ENCODE measurements around the gene SLC38A10.

Gene SLC38A10

DNA sequence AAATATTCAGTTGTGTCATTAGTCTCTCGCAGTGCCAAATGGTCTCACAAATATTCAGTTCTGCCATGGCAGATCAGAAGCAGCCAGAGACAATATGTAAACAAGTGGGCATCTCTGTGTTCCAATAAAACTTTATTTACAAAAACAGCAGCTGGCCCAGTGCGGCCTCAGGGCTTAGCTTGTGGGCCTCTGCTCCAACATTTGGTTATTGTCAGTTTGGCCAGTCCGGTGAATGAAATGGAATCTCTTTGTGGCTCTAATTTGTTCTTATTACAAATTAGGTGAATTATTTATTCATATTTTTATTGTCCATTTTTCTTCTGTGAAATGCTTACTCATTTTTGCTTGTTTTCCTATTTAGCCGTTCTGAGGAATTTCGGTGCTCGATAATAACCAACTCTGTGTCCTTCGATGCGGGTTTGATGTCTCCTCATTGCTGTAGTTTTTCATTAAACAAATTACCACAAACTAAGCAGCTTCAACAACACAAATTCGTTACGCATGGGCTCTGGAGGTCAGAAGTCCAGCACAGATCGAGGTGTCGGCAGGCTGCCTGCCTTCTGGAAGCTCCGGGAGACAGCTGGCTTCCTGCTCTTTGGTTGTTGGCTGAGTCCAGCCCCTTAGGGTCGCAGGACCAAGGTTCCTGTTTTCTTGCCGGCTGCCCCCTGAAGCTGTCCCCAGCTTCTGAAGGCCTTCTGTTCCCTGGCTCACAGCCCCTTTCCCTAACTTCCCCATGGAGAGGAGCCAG, 4.1 kb upstream of the SLC38A10 start:
- DNase-seq (ENCODE audit: low read depth in 2 of 2) = no peak

- no peak for DNase-seq (ENCODE audit: low read depth in 2 of 2)
Measured at GRCh38 chr17:81298325-81298990, 3.4 kb upstream of the SLC38A10 start.

- DNase-seq (ENCODE audit: low read depth in 2 of 2) = peak in 1 of 2 donors; percentile 30
Measured at GRCh38 chr17:81295676-81296381, 722 bp upstream of the SLC38A10 start.

GRCh38 chr17:81294512-81295030, 536 bp downstream of the SLC38A10 start:
- no peak for DNase-seq (ENCODE audit: low read depth in 2 of 2)

- no peak for DNase-seq (ENCODE audit: low read depth in 2 of 2)
Measured at GRCh38 chr17:81292450-81292849, 2.7 kb downstream of the SLC38A10 start.

GRCh38 chr17:81291662-81292061, 3.4 kb downstream of the SLC38A10 start:
- peak; percentile 60 to 69 for DNase-seq (ENCODE audit: low read depth in 2 of 2)

DNA sequence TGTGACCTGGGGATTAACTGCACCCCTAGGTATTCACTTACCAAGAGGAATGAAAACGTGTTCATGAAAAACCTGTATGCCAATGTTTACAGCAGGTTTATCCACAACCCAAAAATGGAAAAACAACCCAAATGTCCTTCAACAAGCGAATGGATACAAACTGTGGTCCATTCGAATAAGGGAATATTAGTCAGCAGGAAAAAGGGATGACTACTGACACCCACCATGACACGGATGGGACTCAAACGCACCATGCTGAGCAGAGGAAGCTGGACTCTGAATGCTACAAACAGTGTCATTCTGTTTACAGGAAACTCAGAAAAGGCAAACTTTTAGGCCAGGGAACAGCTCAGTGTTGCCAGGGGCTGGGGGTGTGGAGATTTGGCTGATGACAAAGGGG, 4.9 kb downstream of the SLC38A10 start:
- no peak for DNase-seq (ENCODE audit: low read depth in 2 of 2)

GRCh38 chr17:81289627-81290026, 5.5 kb downstream of the SLC38A10 start:
- DNase-seq (ENCODE audit: low read depth in 2 of 2) = no peak

- no peak for DNase-seq (ENCODE audit: low read depth in 2 of 2)
Measured at GRCh38 chr17:81288715-81289114, 6.4 kb downstream of the SLC38A10 start.

GRCh38 chr17:81287741-81288430, 7.2 kb downstream of the SLC38A10 start:
- DNase-seq (ENCODE audit: low read depth in 2 of 2) = no peak

DNA sequence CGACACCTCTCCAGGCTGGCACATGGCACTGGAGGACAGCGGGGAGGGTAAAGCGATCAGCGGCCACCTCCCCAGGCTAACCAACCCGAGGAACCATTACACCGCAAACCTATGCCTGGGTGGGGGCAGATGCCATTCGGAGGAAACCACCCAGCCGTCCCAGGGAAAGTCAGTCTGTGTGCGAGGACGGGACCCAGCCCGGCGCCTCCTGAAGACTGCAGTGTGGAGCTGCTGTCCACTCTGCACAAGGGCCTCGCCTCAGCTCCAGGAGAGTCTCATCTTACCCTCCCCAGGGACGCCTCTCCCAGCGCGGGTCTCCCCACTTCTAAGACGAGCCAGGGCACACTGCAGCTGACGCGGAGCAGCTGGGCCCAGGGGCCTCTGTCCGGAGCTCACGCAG, 8.0 kb downstream of the SLC38A10 start:
- no peak for DNase-seq (ENCODE audit: low read depth in 2 of 2)

DNA sequence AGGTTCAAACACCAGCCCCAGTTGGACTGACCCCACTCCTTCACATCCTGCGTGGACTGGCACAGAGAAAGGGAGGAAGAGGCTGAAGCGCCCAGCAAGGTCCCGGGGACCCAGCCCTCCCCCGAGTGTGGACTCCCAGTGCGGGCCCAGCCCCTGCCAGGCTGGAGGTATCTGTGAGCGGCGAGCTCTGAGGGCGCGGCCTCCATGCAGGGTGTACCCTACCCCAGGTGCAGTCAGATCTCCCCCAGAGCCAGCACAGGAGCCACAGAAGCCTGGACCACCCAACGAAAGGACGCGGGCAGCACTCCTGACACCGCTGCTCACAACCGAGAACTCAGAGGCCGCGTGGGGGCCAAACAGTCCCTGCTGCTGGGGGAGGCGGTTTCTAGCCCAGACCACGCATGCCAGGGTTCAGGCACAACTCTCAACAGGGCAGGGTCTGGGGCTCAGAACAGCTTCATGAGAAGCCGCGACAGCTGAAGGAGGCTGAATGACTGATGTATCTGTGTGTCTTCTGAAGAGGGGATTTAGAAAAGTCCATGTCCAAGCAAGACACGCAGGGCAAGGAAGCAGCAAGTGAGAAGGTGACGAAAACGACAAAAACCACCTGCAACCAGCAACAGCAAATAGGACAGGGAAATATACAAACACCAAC, 8.5 kb downstream of the SLC38A10 start:
- no peak for DNase-seq (ENCODE audit: low read depth in 2 of 2)

- DNase-seq (ENCODE audit: low read depth in 2 of 2) = no peak
Measured at GRCh38 chr17:81285894-81286293, 9.2 kb downstream of the SLC38A10 start.

- peak; percentile 37 to 49 for DNase-seq (ENCODE audit: low read depth in 2 of 2)
Measured at GRCh38 chr17:81285179-81285878, 9.8 kb downstream of the SLC38A10 start.

DNA sequence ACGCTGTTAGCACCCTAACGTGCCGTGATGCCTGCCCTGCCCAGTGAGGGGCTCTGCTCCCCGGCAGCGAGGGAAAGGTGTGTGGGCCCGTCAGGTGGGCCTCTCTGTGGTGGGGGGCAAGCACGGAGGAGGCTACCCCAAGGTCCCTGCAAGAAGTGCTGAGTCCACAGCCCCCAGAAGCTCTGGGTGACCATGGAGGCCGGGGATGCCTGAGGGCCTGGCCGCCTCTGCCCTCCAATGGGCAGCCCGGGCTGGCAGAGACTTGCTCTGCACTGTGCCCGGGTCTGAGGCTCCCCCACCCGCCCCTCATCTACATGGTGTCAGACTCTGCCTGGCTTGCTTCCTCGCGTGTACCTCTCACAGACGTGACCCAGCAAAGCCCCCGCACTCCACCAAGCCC, 12.2 kb downstream of the SLC38A10 start:
- DNase-seq (ENCODE audit: low read depth in 2 of 2) = no peak

DNA sequence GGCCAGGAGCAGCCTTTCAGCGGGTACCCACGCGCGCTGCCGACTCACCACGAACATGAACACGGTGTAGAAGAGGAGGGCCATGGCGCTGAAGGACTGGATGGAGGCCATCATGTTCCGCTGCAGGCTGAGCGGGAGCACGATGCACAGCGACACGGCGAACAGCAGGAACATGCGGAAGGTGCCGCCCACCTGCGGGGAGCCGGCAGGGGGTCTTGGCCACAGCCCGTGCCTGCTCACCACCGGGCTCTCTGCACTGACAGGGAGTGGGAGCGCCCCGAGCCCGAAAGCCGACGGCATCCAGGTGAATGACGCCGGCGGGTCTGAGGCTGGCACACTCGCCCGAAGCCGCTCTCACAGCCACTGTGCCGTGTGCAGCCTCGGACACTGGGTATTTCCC, 13.0 kb downstream of the SLC38A10 start:
- DNase-seq (ENCODE audit: low read depth in 2 of 2) = no peak

DNA sequence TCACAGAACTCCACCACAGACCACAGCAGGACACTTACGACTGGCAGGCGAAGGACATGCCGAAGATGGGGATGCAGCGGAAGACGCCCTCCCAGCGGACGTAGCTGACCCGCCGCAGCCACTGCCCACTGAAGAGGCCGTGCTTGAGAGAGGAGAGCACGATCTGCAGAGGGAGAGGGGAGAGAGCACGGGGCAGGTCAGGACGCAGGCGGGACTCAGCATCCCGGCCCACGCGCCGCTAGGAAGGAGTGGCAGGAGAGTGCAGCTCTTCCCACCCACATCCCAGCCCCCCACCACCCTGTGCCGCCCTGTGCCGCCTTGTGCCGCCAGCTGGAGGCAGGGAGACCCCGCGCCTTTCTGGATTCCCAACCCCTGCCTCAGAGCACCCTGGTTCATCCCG, 14.5 kb downstream of the SLC38A10 start:
- no peak for DNase-seq (ENCODE audit: low read depth in 2 of 2)

DNA sequence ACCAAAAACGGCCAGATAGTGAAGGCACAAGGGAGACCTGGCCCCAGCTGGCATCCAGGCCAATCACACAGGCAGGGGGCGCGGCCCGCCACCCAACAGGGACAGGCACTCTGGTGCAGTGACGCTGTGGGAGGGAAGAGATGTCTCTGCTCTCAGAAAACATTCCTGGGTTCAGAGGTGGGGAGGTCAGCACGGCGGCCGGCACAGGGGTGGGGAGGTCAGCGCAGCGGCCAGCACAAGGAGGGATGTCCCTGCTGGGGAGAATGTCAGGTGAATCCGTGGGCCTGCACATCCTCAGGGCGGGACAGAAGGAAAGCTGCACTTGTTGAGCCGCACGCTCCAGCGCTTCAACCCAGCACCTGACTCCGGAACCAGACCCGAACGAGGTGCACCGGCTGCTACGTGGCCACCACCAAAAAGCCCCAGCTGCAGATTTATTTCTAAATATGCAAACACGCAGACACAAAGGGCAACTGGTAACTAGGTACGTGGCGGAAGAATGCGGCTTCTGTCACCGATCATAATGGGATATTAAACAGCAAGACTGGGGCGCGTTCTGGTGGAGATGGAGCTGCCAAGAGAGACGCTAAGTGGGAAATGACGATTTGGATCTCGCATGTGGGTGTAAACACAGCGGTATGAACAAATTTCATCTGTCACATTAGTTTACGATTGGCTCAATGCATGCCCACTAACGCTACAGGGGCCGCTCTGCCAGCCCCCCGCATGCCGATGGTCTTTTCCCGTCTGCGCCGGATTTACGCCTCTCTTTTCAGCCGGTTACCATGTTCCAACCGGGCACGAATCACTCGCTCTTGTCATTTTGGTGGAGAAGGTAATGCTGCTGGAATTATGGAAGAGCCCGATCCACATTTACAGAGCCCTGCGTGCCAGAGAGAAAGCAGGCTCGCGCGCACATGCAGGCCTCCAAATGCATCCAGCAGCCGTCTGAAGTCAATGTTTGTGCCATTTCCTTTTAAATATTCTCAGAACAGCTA, 15.5 kb downstream of the SLC38A10 start:
- DNase-seq (ENCODE audit: low read depth in 2 of 2) = no peak

GRCh38 chr17:81278831-81279230, 16.3 kb downstream of the SLC38A10 start:
- no peak for DNase-seq (ENCODE audit: low read depth in 2 of 2)

All from stimulated activated CD4-positive, alpha-beta T cell treated with anti-CD3 and anti-CD28 coated beads, Interleukin-15, amount 100 ng/mL, for 48 hours (primary cell).